NCI-H774 (cell line): ENCODE results near the gene YIPF7.

Experiments
- DNase-seq: peaks from one replicate; lab custom pipeline; 2025; lab: John Stamatoyannopoulos, UW

Gene YIPF7

GRCh38 chr4:44623676-44624075 lies 27.7 kb downstream of the YIPF7 start:
- DNase-seq, result no peak

GRCh38 chr4:44616621-44617020 lies 34.8 kb downstream of the YIPF7 start:
- no peak for DNase-seq

- DNase-seq, result no peak
Observed at GRCh38 chr4:44583393-44583792, 68.0 kb downstream of the YIPF7 start.

GRCh38 chr4:44580231-44580630 lies 71.2 kb downstream of the YIPF7 start:
- DNase-seq, result no peak

- no peak for DNase-seq
Observed at GRCh38 chr4:44578954-44579353, 72.5 kb downstream of the YIPF7 start.
